MCF 10A (cell line): Measurements from ENCODE around the gene ZSWIM6. TPM values are rescaled to one million over a fixed set of nuclear protein-coding genes. Genes with fewer than 3 reads are reported as not detected.
A peak's percentile ranks its signal among the peaks of the same experiment; 100 is the strongest.

Experiments used
- BruUV-seq: library from RNA; stranded (reverse); fragments of 400-500 nt; replicated peaks from 2 replicates; lab custom pipeline; 2021; lab: Mats Ljungman, UMichigan
- CTCF ChIA-PET: fragments of 300-600 bp; sonication (Branson Sonifier 250); formaldehyde crosslinking; extraction: SDS; loops from one replicate; lab custom pipeline; 2021; ENCODE audit warnings: antibody characterized with exemption, inconsistent platforms; lab: Yijun Ruan, JAX
- POLR2A ChIA-PET: fragments of 300-600, 350-650 bp; sonication (Branson Sonifier 250); formaldehyde crosslinking; extraction: SDS; loops from one replicate; lab custom pipeline; 2020; ENCODE audit warnings: antibody characterized with exemption, inconsistent platforms; lab: Yijun Ruan, JAX
- DNase-seq: peaks from one replicate; pipeline ENCODE4 v3.0.0-alpha.2; 2018; ENCODE audit not compliant: unreplicated experiment
- H3K27ac Mint-ChIP-seq: one replicate; pipeline ENCODE4 v1.8.0; 2022; ENCODE audit warnings: mild to moderate bottlenecking, low read depth, mixed read lengths; ENCODE audit not compliant: unreplicated experiment
- H3K27me3 Mint-ChIP-seq: one replicate; pipeline ENCODE4 v1.8.0; 2022; ENCODE audit warnings: mixed read lengths; ENCODE audit not compliant: insufficient read depth, unreplicated experiment
- H3K36me3 Mint-ChIP-seq: one replicate; pipeline ENCODE4 v1.8.0; 2022; ENCODE audit warnings: mild to moderate bottlenecking, moderate library complexity, mixed read lengths; ENCODE audit not compliant: insufficient read depth, unreplicated experiment
- H3K4me1 Mint-ChIP-seq: one replicate; pipeline ENCODE4 v1.8.0; 2022; ENCODE audit warnings: mixed read lengths; ENCODE audit not compliant: insufficient read depth, unreplicated experiment
- H3K4me3 Mint-ChIP-seq: one replicate; pipeline ENCODE4 v1.8.0; 2022; ENCODE audit warnings: mild to moderate bottlenecking, moderate library complexity, mixed read lengths; ENCODE audit not compliant: unreplicated experiment
- H3K9me3 Mint-ChIP-seq: one replicate; pipeline ENCODE4 v1.8.0; 2022; ENCODE audit warnings: mixed read lengths; ENCODE audit not compliant: unreplicated experiment
- CTCF ChIP-seq: fragments of 200-600 bp; IDR thresholded peaks from one replicate; pipeline ENCODE4 v1.8.0; 2022; ENCODE audit warnings: antibody characterized with exemption, mild to moderate bottlenecking; ENCODE audit not compliant: unreplicated experiment
- intact Hi-C: fragments of 100-400 bp; cut with micrococcal nuclease; formaldehyde crosslinking; loops from 2 replicates; pipeline ENCODE4 v1.14.1; 2022
- total RNA-seq: library from RNA; stranded (reverse); gene quantifications from 2 replicates; pipeline ENCODE4 v1.2.3, GENCODE V29; 2022

Gene ZSWIM6
- total RNA-seq, 1 experiment from 2014 or later = 12.0 TPM

GRCh38 chr5:61332358-61332749 lies 296 bp downstream of the ZSWIM6 start:
- peaks cover 13% of the 10 kb centered on the region for H3K36me3 Mint-ChIP-seq
- ChIA-PET POLR2A (interaction anchor here (0.8 to 5.2 kb wide), 22 partner anchors 10 to 588 kb away, joined by 3 to 120 read pairs (median 6); partner anchors contain the start of gene SMIM15), CTCF (interaction anchor here (1.7 to 3.9 kb wide), 2 partner anchors 11 to 326 kb away, joined by 14 to 26 read pairs; no protein-coding TSS in a partner anchor)
- H3K27me3 Mint-ChIP-seq = no peaks in the 10 kb centered on the region
- H3K4me3 Mint-ChIP-seq = peak overlapping the region; percentile 76
- peaks cover 45% of the 10 kb centered on the region for H3K4me1 Mint-ChIP-seq
- no peak for TF ChIP-seq CTCF
- intact Hi-C loops = loop anchor here (1.0 to 10.0 kb wide), 6 partner anchors 76 to 600 kb away; no protein-coding TSS in a partner anchor
- H3K9me3 Mint-ChIP-seq = no peaks in the 10 kb centered on the region
- no TSS peak for BruUV-seq
- peak overlapping the region; percentile 93 for H3K27ac Mint-ChIP-seq
- DNase-seq = peak; percentile 26

GRCh38 chr5:61332851-61333320 lies 828 bp downstream of the ZSWIM6 start:
- no peaks in the 10 kb centered on the region for H3K9me3 Mint-ChIP-seq
- no peak overlapping the region for H3K27ac Mint-ChIP-seq
- H3K36me3 Mint-ChIP-seq = peaks cover 13% of the 10 kb centered on the region
- peaks cover 43% of the 10 kb centered on the region for H3K4me1 Mint-ChIP-seq
- intact Hi-C loops = loop anchor here (1.0 to 10.0 kb wide), 7 partner anchors 75 to 599 kb away; no protein-coding TSS in a partner anchor
- no peaks in the 10 kb centered on the region for H3K27me3 Mint-ChIP-seq
- peak; percentile 46 for DNase-seq
- TF ChIP-seq CTCF = no peak
- H3K4me3 Mint-ChIP-seq = peak overlapping the region; percentile 76
- CTCF ChIA-PET = no interaction called here
- no TSS peak for BruUV-seq
- POLR2A ChIA-PET = interaction anchor here (0.6 to 5.2 kb wide), 16 partner anchors 10 to 584 kb away, joined by 3 to 120 read pairs (median 5); partner anchors contain the start of gene SMIM15

GRCh38 chr5:61333321-61333953 lies 1.4 kb downstream of the ZSWIM6 start:
- peaks cover 13% of the 10 kb centered on the region for H3K36me3 Mint-ChIP-seq
- peaks cover 38% of the 10 kb centered on the region for H3K4me1 Mint-ChIP-seq
- peak overlapping the region; percentile 76 for H3K4me3 Mint-ChIP-seq
- intact Hi-C loops = loop anchor here (1.0 to 10.0 kb wide), 6 partner anchors 121 to 599 kb away; no protein-coding TSS in a partner anchor
- no peak for TF ChIP-seq CTCF
- no peaks in the 10 kb centered on the region for H3K27me3 Mint-ChIP-seq
- CTCF ChIA-PET = interaction anchor here (0.6 to 0.7 kb wide), 2 partner anchors 118 to 324 kb away, joined by 3 to 4 read pairs; no protein-coding TSS in a partner anchor
- H3K9me3 Mint-ChIP-seq = no peaks in the 10 kb centered on the region
- peak overlapping the region; percentile 59 for H3K27ac Mint-ChIP-seq
- peak; percentile 41 for DNase-seq
- POLR2A ChIA-PET = interaction anchor here (0.6 to 2.0 kb wide), 16 partner anchors 9 to 583 kb away, joined by 3 to 9 read pairs (median 4); partner anchors contain the start of genes ERCC8, NDUFAF2 and SMIM15
- no TSS peak for BruUV-seq
